Loucy (cell line): ENCODE measurements around the gene SLC44A1.

Experiments used
- EZH2phosphoT487 ChIP-seq: fragments of 200-600 bp; IDR thresholded peaks from 2 replicates; pipeline ENCODE4 v1.6.1; 2018; ENCODE audit warnings: antibody characterized with exemption, mild to moderate bottlenecking, moderate library complexity, borderline replicate concordance
- TF ChIP-seq, protein P1 (sequence below): fragments of 200-600 bp; sonication (generic); conservative IDR thresholded peaks from 2 replicates; pipeline ENCODE4 v1.5.1; 2014; ENCODE audit warnings: mild to moderate bottlenecking, antibody characterized with exemption, low read length

DNA sequence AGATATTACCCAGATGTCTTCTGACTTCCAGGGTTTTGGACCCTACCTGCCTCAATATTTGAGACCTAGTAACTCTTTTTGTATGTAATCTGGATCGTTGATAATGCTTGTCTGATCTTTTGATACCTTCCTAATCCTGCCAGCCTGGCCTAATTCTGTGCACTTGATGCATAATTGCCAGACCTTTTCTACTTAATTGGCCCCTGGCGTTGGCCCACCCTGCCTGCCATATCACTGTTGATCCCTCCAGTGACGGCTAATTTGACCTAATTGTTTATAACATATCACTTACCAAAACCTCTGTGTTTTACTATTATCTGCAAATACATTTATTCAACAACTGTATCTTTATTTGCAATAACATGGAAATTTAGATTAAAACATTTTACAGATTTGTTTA, 49.0 kb downstream of the SLC44A1 start:
- TF ChIP-seq, protein P1, sequence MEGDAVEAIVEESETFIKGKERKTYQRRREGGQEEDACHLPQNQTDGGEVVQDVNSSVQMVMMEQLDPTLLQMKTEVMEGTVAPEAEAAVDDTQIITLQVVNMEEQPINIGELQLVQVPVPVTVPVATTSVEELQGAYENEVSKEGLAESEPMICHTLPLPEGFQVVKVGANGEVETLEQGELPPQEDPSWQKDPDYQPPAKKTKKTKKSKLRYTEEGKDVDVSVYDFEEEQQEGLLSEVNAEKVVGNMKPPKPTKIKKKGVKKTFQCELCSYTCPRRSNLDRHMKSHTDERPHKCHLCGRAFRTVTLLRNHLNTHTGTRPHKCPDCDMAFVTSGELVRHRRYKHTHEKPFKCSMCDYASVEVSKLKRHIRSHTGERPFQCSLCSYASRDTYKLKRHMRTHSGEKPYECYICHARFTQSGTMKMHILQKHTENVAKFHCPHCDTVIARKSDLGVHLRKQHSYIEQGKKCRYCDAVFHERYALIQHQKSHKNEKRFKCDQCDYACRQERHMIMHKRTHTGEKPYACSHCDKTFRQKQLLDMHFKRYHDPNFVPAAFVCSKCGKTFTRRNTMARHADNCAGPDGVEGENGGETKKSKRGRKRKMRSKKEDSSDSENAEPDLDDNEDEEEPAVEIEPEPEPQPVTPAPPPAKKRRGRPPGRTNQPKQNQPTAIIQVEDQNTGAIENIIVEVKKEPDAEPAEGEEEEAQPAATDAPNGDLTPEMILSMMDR = no peak
- TF ChIP-seq EZH2phosphoT487 = no peak
